Hepatocyte (in vitro differentiated cells): ENCODE results near the gene CCL25. TPM values are rescaled to one million over a fixed set of nuclear protein-coding genes. Genes with fewer than 3 reads are reported as not detected.

Source experiments
- DNase-seq: peaks from one replicate; pipeline ENCODE4 v3.0.0-alpha.2; 2016; ENCODE audit warnings: low spot score
- H2AFZ ChIP-seq: fragments of 200-600 bp; sonication (generic); 2 replicates; pipeline ENCODE4 v1.6.0; 2016; ENCODE audit warnings: antibody characterized with exemption, mild to moderate bottlenecking
- H3K27ac ChIP-seq: fragments of 200-600 bp; sonication (generic); 2 replicates; pipeline ENCODE4 v1.5.1; 2016; ENCODE audit warnings: mild to moderate bottlenecking
- H3K27me3 ChIP-seq: fragments of 200-600 bp; sonication (generic); 2 replicates; pipeline ENCODE4 v1.6.1; 2016
- H3K36me3 ChIP-seq: fragments of 200-600 bp; sonication (generic); replicated peaks from 2 replicates; pipeline ENCODE4 v1.5.1; 2016; ENCODE audit warnings: low read depth; ENCODE audit not compliant: insufficient read depth
- H3K4me1 ChIP-seq: fragments of 200-600 bp; sonication (generic); 2 replicates; pipeline ENCODE4 v1.5.1; 2016; ENCODE audit warnings: mild to moderate bottlenecking, moderate library complexity; ENCODE audit not compliant: insufficient read depth
- H3K4me2 ChIP-seq: fragments of 200-600 bp; sonication (generic); 2 replicates; pipeline ENCODE4 v1.6.0; 2016
- H3K4me3 ChIP-seq: fragments of 200-600 bp; sonication (generic); 2 replicates; pipeline ENCODE4 v1.5.1; 2016; ENCODE audit warnings: mild to moderate bottlenecking
- H3K79me2 ChIP-seq: fragments of 200-600 bp; sonication (generic); 2 replicates; pipeline ENCODE4 v1.6.0; 2017; ENCODE audit warnings: mild to moderate bottlenecking
- H3K9me2 ChIP-seq: fragments of 200-600 bp; sonication (generic); replicated peaks from 2 replicates; pipeline ENCODE4 v1.6.0; 2017; ENCODE audit warnings: mild to moderate bottlenecking; ENCODE audit not compliant: insufficient read depth
- H3K9me3 ChIP-seq: fragments of 200-600 bp; sonication (generic); 2 replicates; pipeline ENCODE4 v1.5.1; 2016; ENCODE audit warnings: low read depth, mild to moderate bottlenecking
- H4K20me1 ChIP-seq: fragments of 200-600 bp; sonication (generic); 2 replicates; pipeline ENCODE4 v1.6.0; 2016; ENCODE audit warnings: mild to moderate bottlenecking; ENCODE audit not compliant: insufficient read depth, poor library complexity, severe bottlenecking
- EZH2 ChIP-seq: fragments of 200-600 bp; sonication (generic); IDR thresholded peaks from 2 replicates; pipeline ENCODE4 v1.6.1; 2016; ENCODE audit warnings: antibody characterized with exemption, mild to moderate bottlenecking, borderline replicate concordance
- EZH2phosphoT487 ChIP-seq: fragments of 200-600 bp; sonication (generic); IDR thresholded peaks from one replicate; pipeline ENCODE4 v1.6.1; 2018; ENCODE audit warnings: antibody characterized with exemption, mild to moderate bottlenecking, low read depth, moderate library complexity; ENCODE audit not compliant: unreplicated experiment, severe bottlenecking
- WGBS: methylation state at CpG from one replicate; pipeline ENCODE4 v1.1.6; 2016; ENCODE audit warnings: low lambda C conversion rate; ENCODE audit errors: missing lambda C conversion rate; 5-methylcytosine and 5-hydroxymethylcytosine counted together
- polyA plus RNA-seq: library from polyadenylated mRNA; unstranded; fragments of >200 nt; fragmentation: Nextera tagmentation; extraction: Ambion mirVana; gene quantifications from 2 replicates; pipeline ENCODE4 v1.2.1, GENCODE V29; 2016
- total RNA-seq: library from RNA; depleted of rRNA; stranded (reverse); fragments of >200 nt; gene quantifications from 2 replicates; pipeline ENCODE4 v1.2.3, GENCODE V29; 2014
- TF ChIP-seq, protein P1 (sequence below): fragments of 200-600 bp; sonication (generic); IDR thresholded peaks from 2 replicates; pipeline ENCODE4 v1.5.1; 2016; ENCODE audit warnings: antibody characterized with exemption, mild to moderate bottlenecking; ENCODE audit not compliant: poor library complexity

The CCL25 gene
- total and polyA plus RNA-seq, 2 experiments from 2014 or later = not detected

DNA sequence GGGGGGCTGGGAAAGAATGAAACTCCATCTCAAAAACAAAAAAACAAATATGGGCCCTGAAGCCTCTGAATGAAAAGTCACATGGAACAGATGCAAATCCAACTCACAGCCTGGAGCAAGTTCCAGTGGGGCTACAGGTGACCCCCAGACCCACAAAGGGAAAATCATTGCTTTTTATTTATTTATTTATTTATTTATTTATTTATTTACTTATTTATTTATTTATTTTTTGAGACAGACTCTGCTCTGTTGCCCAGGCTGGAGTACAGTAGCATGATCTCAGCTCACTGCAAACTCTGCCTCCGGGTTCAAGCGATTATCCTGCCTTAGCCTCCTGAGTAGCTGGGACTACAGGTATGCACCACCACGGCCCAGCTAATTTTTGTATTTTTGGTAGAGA, 13.3 kb upstream of the CCL25 start:
- Histone ChIP-seq H3K4me1 (no peaks in the 10 kb centered on the region), H4K20me1 (no peaks in the 10 kb centered on the region), H3K9me3 (no peaks in the 10 kb centered on the region), H3K79me2 (no peaks in the 10 kb centered on the region), H3K27ac (no peak overlapping the region), H3K4me3 (no peak overlapping the region), H3K9me2 (no peaks in the 10 kb centered on the region), H3K36me3 (no peaks in the 10 kb centered on the region), H3K27me3 (no peaks in the 10 kb centered on the region), H3K4me2 (no peak overlapping the region), H2AFZ (no peak overlapping the region)
- DNase-seq = no peak
- WGBS = 78% methylated on average over 3 of the region's 3 CpGs
- TF ChIP-seq, protein P1, sequence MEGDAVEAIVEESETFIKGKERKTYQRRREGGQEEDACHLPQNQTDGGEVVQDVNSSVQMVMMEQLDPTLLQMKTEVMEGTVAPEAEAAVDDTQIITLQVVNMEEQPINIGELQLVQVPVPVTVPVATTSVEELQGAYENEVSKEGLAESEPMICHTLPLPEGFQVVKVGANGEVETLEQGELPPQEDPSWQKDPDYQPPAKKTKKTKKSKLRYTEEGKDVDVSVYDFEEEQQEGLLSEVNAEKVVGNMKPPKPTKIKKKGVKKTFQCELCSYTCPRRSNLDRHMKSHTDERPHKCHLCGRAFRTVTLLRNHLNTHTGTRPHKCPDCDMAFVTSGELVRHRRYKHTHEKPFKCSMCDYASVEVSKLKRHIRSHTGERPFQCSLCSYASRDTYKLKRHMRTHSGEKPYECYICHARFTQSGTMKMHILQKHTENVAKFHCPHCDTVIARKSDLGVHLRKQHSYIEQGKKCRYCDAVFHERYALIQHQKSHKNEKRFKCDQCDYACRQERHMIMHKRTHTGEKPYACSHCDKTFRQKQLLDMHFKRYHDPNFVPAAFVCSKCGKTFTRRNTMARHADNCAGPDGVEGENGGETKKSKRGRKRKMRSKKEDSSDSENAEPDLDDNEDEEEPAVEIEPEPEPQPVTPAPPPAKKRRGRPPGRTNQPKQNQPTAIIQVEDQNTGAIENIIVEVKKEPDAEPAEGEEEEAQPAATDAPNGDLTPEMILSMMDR = no peak
- TF ChIP-seq EZH2 = no peak
- no peak for TF ChIP-seq EZH2phosphoT487

GRCh38 chr19:8041531-8041931, 11.0 kb upstream of the CCL25 start:
- DNase-seq = no peak
- H4K20me1 ChIP-seq = no peaks in the 10 kb centered on the region
- H3K27ac ChIP-seq = no peak overlapping the region
- H3K4me2 ChIP-seq = no peak overlapping the region
- H3K4me3 ChIP-seq = no peak overlapping the region
- H3K9me3 ChIP-seq = no peaks in the 10 kb centered on the region
- H3K36me3 ChIP-seq = no peaks in the 10 kb centered on the region
- H3K4me1 ChIP-seq = no peaks in the 10 kb centered on the region
- H2AFZ ChIP-seq = no peak overlapping the region
- no peaks in the 10 kb centered on the region for H3K79me2 ChIP-seq
- no peaks in the 10 kb centered on the region for H3K9me2 ChIP-seq
- no peaks in the 10 kb centered on the region for H3K27me3 ChIP-seq
- TF ChIP-seq EZH2 = no peak
- TF ChIP-seq, protein P1 = no peak
- no peak for TF ChIP-seq EZH2phosphoT487
- WGBS = 86% methylated on average over 7 of the region's 7 CpGs

DNA sequence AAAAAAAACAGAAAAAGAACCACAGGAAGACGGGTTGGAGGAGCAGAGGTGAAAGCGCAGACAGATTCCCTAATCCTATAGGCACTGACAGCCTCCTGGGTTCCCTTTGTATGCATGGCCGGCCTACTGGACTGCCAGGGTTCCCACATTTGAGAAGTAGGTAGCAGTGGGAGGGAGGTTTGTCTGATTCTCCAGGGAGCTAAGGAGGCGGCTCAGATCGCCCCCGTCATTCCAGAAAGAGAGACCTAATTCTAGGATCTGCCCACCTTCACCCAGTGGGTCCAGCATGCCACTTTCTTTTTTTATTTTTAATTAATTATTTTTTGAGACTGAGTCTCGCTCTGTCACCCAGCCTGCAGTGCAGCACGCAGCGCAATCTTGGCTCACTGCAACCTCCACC, 9.7 kb upstream of the CCL25 start:
- no peak overlapping the region for H2AFZ ChIP-seq
- H3K27ac ChIP-seq = no peak overlapping the region
- H3K27me3 ChIP-seq = no peaks in the 10 kb centered on the region
- H3K9me3 ChIP-seq = no peaks in the 10 kb centered on the region
- no peaks in the 10 kb centered on the region for H3K4me1 ChIP-seq
- TF ChIP-seq EZH2phosphoT487 (no peak), EZH2 (no peak)
- TF ChIP-seq, protein P1 = no peak
- no peak for DNase-seq
- no peak overlapping the region for H3K4me2 ChIP-seq
- no peaks in the 10 kb centered on the region for H4K20me1 ChIP-seq
- no peaks in the 10 kb centered on the region for H3K9me2 ChIP-seq
- no peak overlapping the region for H3K4me3 ChIP-seq
- WGBS = 96% methylated on average over 9 of the region's 9 CpGs
- no peaks in the 10 kb centered on the region for H3K79me2 ChIP-seq
- no peaks in the 10 kb centered on the region for H3K36me3 ChIP-seq

- no peak overlapping the region for H3K4me2 ChIP-seq
- H3K79me2 ChIP-seq = no peaks in the 10 kb centered on the region
- no peaks in the 10 kb centered on the region for H3K9me2 ChIP-seq
- H3K27me3 ChIP-seq = no peaks in the 10 kb centered on the region
- no peaks in the 10 kb centered on the region for H4K20me1 ChIP-seq
- WGBS = 93% methylated on average over 10 of the region's 10 CpGs
- DNase-seq = no peak
- TF ChIP-seq EZH2phosphoT487 = no peak
- TF ChIP-seq EZH2 = no peak
- TF ChIP-seq, protein P1 = no peak
- H2AFZ ChIP-seq = no peak overlapping the region
- H3K4me3 ChIP-seq = no peak overlapping the region
- H3K36me3 ChIP-seq = no peaks in the 10 kb centered on the region
- H3K9me3 ChIP-seq = no peaks in the 10 kb centered on the region
- no peak overlapping the region for H3K27ac ChIP-seq
- no peaks in the 10 kb centered on the region for H3K4me1 ChIP-seq
Measured at GRCh38 chr19:8044018-8044417, 8.5 kb upstream of the CCL25 start.
